HG03095 (cell line): Measurements from ENCODE around the gene KNCN.

Experiments used
- ATAC-seq: cut with Tn5 transposase; IDR thresholded peaks from one replicate; pipeline ENCODE4 v1.9.1; 2021; ENCODE audit warnings: moderate library complexity; ENCODE audit not compliant: unreplicated experiment

The KNCN gene

GRCh38 chr1:46525253-46525983 lies 26.0 kb downstream of the KNCN start:
- no peak for ATAC-seq

GRCh38 chr1:46524843-46525242 lies 26.6 kb downstream of the KNCN start:
- no peak for ATAC-seq

- ATAC-seq = no peak
Measured at GRCh38 chr1:46523496-46524353, 27.7 kb downstream of the KNCN start.

- ATAC-seq = no peak
Measured at GRCh38 chr1:46522969-46523320, 28.5 kb downstream of the KNCN start.

GRCh38 chr1:46522184-46522968 lies 29.1 kb downstream of the KNCN start:
- no peak for ATAC-seq

GRCh38 chr1:46521414-46521813 lies 30.0 kb downstream of the KNCN start:
- ATAC-seq = no peak

GRCh38 chr1:46520063-46520911 lies 31.2 kb downstream of the KNCN start:
- no peak for ATAC-seq

GRCh38 chr1:46519209-46519608 lies 32.2 kb downstream of the KNCN start:
- ATAC-seq = no peak

GRCh38 chr1:46517932-46518498 lies 33.4 kb downstream of the KNCN start:
- no peak for ATAC-seq

GRCh38 chr1:46517010-46517600 lies 34.3 kb downstream of the KNCN start:
- no peak for ATAC-seq

- ATAC-seq = no peak
Measured at GRCh38 chr1:46516200-46516950, 35.1 kb downstream of the KNCN start.

GRCh38 chr1:46515576-46515975 lies 35.9 kb downstream of the KNCN start:
- ATAC-seq = no peak

- no peak for ATAC-seq
Measured at GRCh38 chr1:46513536-46513935, 37.9 kb downstream of the KNCN start.

GRCh38 chr1:46512792-46513190 lies 38.7 kb downstream of the KNCN start:
- no peak for ATAC-seq

GRCh38 chr1:46512135-46512791 lies 39.2 kb downstream of the KNCN start:
- ATAC-seq = no peak

- no peak for ATAC-seq
Measured at GRCh38 chr1:46510998-46511365, 40.5 kb downstream of the KNCN start.

GRCh38 chr1:46510341-46510997 lies 41.0 kb downstream of the KNCN start:
- no peak for ATAC-seq

- ATAC-seq = no peak
Measured at GRCh38 chr1:46508757-46509156, 42.7 kb downstream of the KNCN start.
